Spleen (tissue), 11 donors: ENCODE measurements around the gene HYAL1. TPM values are rescaled to one million over a fixed set of nuclear protein-coding genes. Genes with fewer than 3 reads are reported as not detected.

Experiments used
- DNase-seq: peaks from one replicate; pipeline ENCODE4 v3.0.0-alpha.2; 2020
- H3K27ac ChIP-seq, 8 donors: fragments of 200-600 bp; sonication (generic) in 7 of 8; 1 replicate in 4 of 8; 2 replicates in 4 of 8; pipeline versions ENCODE4 v1.5.0 to v1.8.0; 2016 to 2021; ENCODE audit warnings: inconsistent platforms in 4 of 8, mild to moderate bottlenecking in 4 of 8, moderate library complexity in 1 of 8
- H3K27me3 ChIP-seq, 7 donors: fragments of 200-600 bp; sonication (generic) in 6 of 7; replicated peaks in 1 of 7; 1 replicate in 4 of 7; 2 replicates in 3 of 7; pipeline versions ENCODE4 v1.5.0 to v1.8.0; 2016 to 2021; ENCODE audit warnings: inconsistent platforms in 3 of 7, mild to moderate bottlenecking in 1 of 7
- H3K36me3 ChIP-seq, 6 donors: fragments of 200-600 bp; sonication (generic) in 5 of 6; 1 replicate in 4 of 6; 2 replicates in 2 of 6; pipeline versions ENCODE4 v1.5.0 to v1.8.0; 2016 to 2021; ENCODE audit warnings: inconsistent platforms in 2 of 6
- H3K4me1 ChIP-seq, 6 donors: fragments of 200-600 bp; sonication (generic) in 5 of 6; 1 replicate in 3 of 6; 2 replicates in 3 of 6; pipeline versions ENCODE4 v1.5.0 to v1.8.0; 2016 to 2021; ENCODE audit warnings: inconsistent platforms in 3 of 6
- H3K4me3 ChIP-seq, 8 donors: fragments of 200-600 bp; sonication (generic) in 7 of 8; 1 replicate in 4 of 8; 2 replicates in 4 of 8; pipeline versions ENCODE4 v1.5.0 to v1.8.0; 2016 to 2021; ENCODE audit warnings: inconsistent platforms in 4 of 8, mild to moderate bottlenecking in 4 of 8, moderate library complexity in 2 of 8
- H3K9me3 ChIP-seq, 8 donors: fragments of 200-600 bp; sonication (generic) in 7 of 8; 1 replicate in 4 of 8; 2 replicates in 4 of 8; pipeline versions ENCODE4 v1.5.0 to v1.8.0; 2016 to 2021; ENCODE audit warnings: inconsistent platforms in 4 of 8
- CTCF ChIP-seq, 11 experiments: fragments of 200-600 bp in 7 of 11; fragments of 450-650 bp in 4 of 11; sonication (generic) in 4 of 11; IDR thresholded peaks in 8 of 11; conservative IDR thresholded peaks in 3 of 11; 1 replicate in 7 of 11; 2 replicates in 4 of 11; pipeline versions ENCODE4 v1.4.0 to v1.8.0; 2016 to 2021; ENCODE audit warnings: antibody characterized with exemption in 11 of 11, inconsistent platforms in 4 of 11, mild to moderate bottlenecking in 1 of 11
- POLR2A ChIP-seq, 3 donors: fragments of 450-650 bp; IDR thresholded peaks; one replicate each; pipeline ENCODE4 v1.5.1; 2017; ENCODE audit warnings: antibody characterized with exemption in 3 of 3, mild to moderate bottlenecking in 1 of 3
- POLR2AphosphoS5 ChIP-seq, 3 donors: sonication (generic); formaldehyde crosslinking; IDR thresholded peaks; one replicate each; pipeline ENCODE4 v1.5.1; 2017; ENCODE audit warnings: antibody characterized with exemption in 3 of 3
- WGBS, 5 donors: extraction: QIAGEN DNeasy Blood & Tissue Kit in 3 of 5; methylation state at CpG; one replicate each; pipeline versions ENCODE4 v1.1.5 to v1.1.7; 2013 to 2018; 5-methylcytosine and 5-hydroxymethylcytosine counted together
- intact Hi-C: fragments of 100-400 bp; cut with DNase I; formaldehyde crosslinking; loops from one replicate; pipeline ENCODE4 v1.15.0; 2023; ENCODE audit warnings: low total_unique reads
- polyA plus RNA-seq, 3 donors: library from polyadenylated mRNA; stranded (reverse); fragments of 200-250 nt; gene quantifications; one replicate each; pipeline ENCODE4 v1.2.1, GENCODE V29; 2013
- total RNA-seq, 7 donors: library from RNA; depleted of rRNA in 3 of 7; stranded (reverse); fragments of >200 nt in 3 of 7; fragmentation: NEBNext Ultra II Directional in 4 of 7; extraction: Animal tissue kit (Norgen Biotek cat#: 25700) in 4 of 7; gene quantifications; one replicate each; pipeline versions ENCODE4 v1.1.0 to v1.2.1, GENCODE V29; 2016 to 2021
- donor health status: healthy with polysubstance abuse.
- donor health status: DM: no; HTN: no; CAD: no; lungs with moderate emphysema.
- donor health status: DM: no; HTN: no; CAD: no.
- donor health status: Bipolar disorder and iron deficiency.
- donor health status: healthy.
- donor health status: DM: no; HTN: no; CAD: no.
- donor health status: DM: yes; HTN: yes; CAD: no.

Gene HYAL1
- total and polyA plus RNA-seq, 10 donors = 18.2 to 172 (median 97.8) TPM

GRCh38 chr3:50318163-50318562 lies 14.8 kb upstream of the HYAL1 start:
- no peak for DNase-seq
- no peaks in the 10 kb centered on the region for H3K9me3 ChIP-seq
- peak overlapping the region in 7 of 8 donors; percentile 35 to 96 (median 93) for H3K27ac ChIP-seq
- H3K27me3 ChIP-seq = no peaks in the 10 kb centered on the region
- H3K4me3 ChIP-seq = peak overlapping the region; percentile 72 to 97 (median 90)
- intact Hi-C loops = no loop called here
- 33 to 76% (median 70%) methylated on average over 5 to 11 of the region's 11 CpGs for WGBS, 5 donors
- H3K36me3 ChIP-seq = peaks cover 2 to 65% (median 25%) of the 10 kb centered on the region in 6 donors
- peaks cover 14 to 93% (median 69%) of the 10 kb centered on the region in 6 donors for H3K4me1 ChIP-seq
- TF ChIP-seq POLR2A (IDR thresholded peaks at IDR 0.05) (no peak), CTCF (IDR thresholded peaks at IDR 0.05 in 8 of 11, conservative IDR thresholded peaks at IDR 0.05 in 3 of 11) (no peak), POLR2AphosphoS5 (IDR thresholded peaks at IDR 0.05) (peak; percentile 22 to 80 (median 69))

GRCh38 chr3:50317300-50317699 lies 13.9 kb upstream of the HYAL1 start:
- 51 to 67% (median 63%) methylated on average over 6 of the region's 6 CpGs for WGBS, 5 donors
- peaks cover 2 to 65% (median 25%) of the 10 kb centered on the region in 6 donors for H3K36me3 ChIP-seq
- H3K9me3 ChIP-seq = no peaks in the 10 kb centered on the region
- peaks cover 11 to 85% (median 62%) of the 10 kb centered on the region in 6 donors for H3K4me1 ChIP-seq
- peak overlapping the region in 6 of 8 donors; percentile 32 to 96 (median 94) for H3K27ac ChIP-seq
- no peak for DNase-seq
- H3K4me3 ChIP-seq = peak overlapping the region in 7 of 8 donors; percentile 83 to 97 (median 91)
- TF ChIP-seq POLR2AphosphoS5 (IDR thresholded peaks at IDR 0.05) (peak in 2 of 3 donors; percentile 15 to 23), POLR2A (IDR thresholded peaks at IDR 0.05) (no peak), CTCF (IDR thresholded peaks at IDR 0.05 in 8 of 11, conservative IDR thresholded peaks at IDR 0.05 in 3 of 11) (no peak)
- H3K27me3 ChIP-seq = no peaks in the 10 kb centered on the region
- intact Hi-C loops = no loop called here

GRCh38 chr3:50316657-50317242 lies 13.4 kb upstream of the HYAL1 start:
- Histone ChIP-seq H3K36me3 (peaks cover 2 to 65% (median 25%) of the 10 kb centered on the region in 6 donors), H3K4me1 (peaks cover 6 to 79% (median 57%) of the 10 kb centered on the region in 6 donors), H3K4me3 (peak overlapping the region in 7 of 8 donors; percentile 83 to 97 (median 91)), H3K27ac (peak overlapping the region in 6 of 8 donors; percentile 32 to 96 (median 94)), H3K27me3 (no peaks in the 10 kb centered on the region), H3K9me3 (no peaks in the 10 kb centered on the region)
- 58 to 66% (median 61%) methylated on average over 6 to 9 of the region's 9 CpGs for WGBS, 5 donors
- intact Hi-C loops = no loop called here
- TF ChIP-seq POLR2A (IDR thresholded peaks at IDR 0.05) (no peak), CTCF (IDR thresholded peaks at IDR 0.05 in 8 of 11, conservative IDR thresholded peaks at IDR 0.05 in 3 of 11) (no peak), POLR2AphosphoS5 (IDR thresholded peaks at IDR 0.05) (peak; percentile 36 to 80 (median 76))
- DNase-seq = peak; percentile 85

- TF ChIP-seq POLR2AphosphoS5 (IDR thresholded peaks at IDR 0.05) = peak in 2 of 3 donors; percentile 48 to 67
- TF ChIP-seq POLR2A (IDR thresholded peaks at IDR 0.05) = no peak
- Histone ChIP-seq H3K27me3 (no peaks in the 10 kb centered on the region), H3K9me3 (no peaks in the 10 kb centered on the region), H3K4me3 (peak overlapping the region in 1 of 8 donors; percentile 11), H3K27ac (peak overlapping the region in 5 of 8 donors; percentile 13 to 93 (median 50)), H3K4me1 (peaks cover 6 to 73% (median 49%) of the 10 kb centered on the region in 6 donors), H3K36me3 (peaks cover 2 to 53% (median 24%) of the 10 kb centered on the region in 6 donors)
- no peak for DNase-seq
- 91 to 96% (median 91%) methylated on average over 4 of the region's 4 CpGs for WGBS, 5 donors
- intact Hi-C loops = no loop called here
These were observed 11.4 kb upstream of the HYAL1 start for GRCh38 chr3:50314816-50315215.
